ENCODE results near the gene SRBD1. TPM values are rescaled to one million over a fixed set of nuclear protein-coding genes. Genes with fewer than 3 reads are reported as not detected.

Gene SRBD1
- total RNA-seq, 1 experiment from 2014 or later, result 20.6 TPM

- Histone ChIP-seq H3K36me3 (ENCODE audit: control insufficient read depth in 1 of 2, insufficient read depth in 2 of 2, low read length in 2 of 2) (no peaks in the 10 kb centered on the region), H3K27me3 (ENCODE audit: insufficient read depth, low read length) (no peaks in the 10 kb centered on the region), H3K9me3 (ENCODE audit: control insufficient read depth in 1 of 2, insufficient read depth in 1 of 2, low read depth in 1 of 2, low read length in 2 of 2) (no peaks in the 10 kb centered on the region), H2AFZ (ENCODE audit: low read depth, low read length, poor library complexity, severe bottlenecking) (no peak overlapping the region), H3K4me3 (replicated peaks in 1 of 2; ENCODE audit: low read depth in 1 of 2, low read length in 2 of 2) (no peak overlapping the region), H3K9me2 (ENCODE audit: insufficient read depth) (no peaks in the 10 kb centered on the region), H3K4me2 (ENCODE audit: low read length) (no peak overlapping the region), H3K79me2 (ENCODE audit: insufficient read depth, low read length) (no peaks in the 10 kb centered on the region), H3K27ac (ENCODE audit: low read depth, low read length) (no peak overlapping the region), H3K4me1 (ENCODE audit: control insufficient read depth in 1 of 2, insufficient read depth in 2 of 2, low read length in 2 of 2) (no peaks in the 10 kb centered on the region), H3K9ac (ENCODE audit: low read length) (no peak overlapping the region), H4K20me1 (ENCODE audit: insufficient read depth) (no peaks in the 10 kb centered on the region)
- ChIA-PET RAD21 (ENCODE audit: low non-redundant PET in 1 of 2, low total read pairs in 2 of 2, uncharacterized antibody in 2 of 2, unreplicated experiment in 2 of 2) (no interaction called here), CTCF (interaction anchor here (1.4 kb wide), 1 partner anchor 9 kb away, joined by 3 read pairs; no protein-coding TSS in a partner anchor), POLR2A (no interaction called here)
- DNase-seq (ENCODE audit: low read depth, low spot score) (no peak), ATAC-seq (no peak)
- TF ChIP-seq ATF3 (IDR thresholded peaks at IDR 0.05), result no peak
- TF ChIP-seq EZH2phosphoT487 (IDR thresholded peaks at IDR 0.05; ENCODE audit: borderline replicate concordance), result no peak
- TF ChIP-seq ZFX (IDR thresholded peaks at IDR 0.05), result no peak
- TF ChIP-seq ZBTB33 (IDR thresholded peaks at IDR 0.05; ENCODE audit: extremely low read depth, insufficient replicate concordance, low read length), result no peak
- TF ChIP-seq SP1 (IDR thresholded peaks at IDR 0.05; ENCODE audit: low read depth), result no peak
- TF ChIP-seq RAD21 (IDR thresholded peaks at IDR 0.05; ENCODE audit: low read depth), result no peak
- TF ChIP-seq, protein P1, sequence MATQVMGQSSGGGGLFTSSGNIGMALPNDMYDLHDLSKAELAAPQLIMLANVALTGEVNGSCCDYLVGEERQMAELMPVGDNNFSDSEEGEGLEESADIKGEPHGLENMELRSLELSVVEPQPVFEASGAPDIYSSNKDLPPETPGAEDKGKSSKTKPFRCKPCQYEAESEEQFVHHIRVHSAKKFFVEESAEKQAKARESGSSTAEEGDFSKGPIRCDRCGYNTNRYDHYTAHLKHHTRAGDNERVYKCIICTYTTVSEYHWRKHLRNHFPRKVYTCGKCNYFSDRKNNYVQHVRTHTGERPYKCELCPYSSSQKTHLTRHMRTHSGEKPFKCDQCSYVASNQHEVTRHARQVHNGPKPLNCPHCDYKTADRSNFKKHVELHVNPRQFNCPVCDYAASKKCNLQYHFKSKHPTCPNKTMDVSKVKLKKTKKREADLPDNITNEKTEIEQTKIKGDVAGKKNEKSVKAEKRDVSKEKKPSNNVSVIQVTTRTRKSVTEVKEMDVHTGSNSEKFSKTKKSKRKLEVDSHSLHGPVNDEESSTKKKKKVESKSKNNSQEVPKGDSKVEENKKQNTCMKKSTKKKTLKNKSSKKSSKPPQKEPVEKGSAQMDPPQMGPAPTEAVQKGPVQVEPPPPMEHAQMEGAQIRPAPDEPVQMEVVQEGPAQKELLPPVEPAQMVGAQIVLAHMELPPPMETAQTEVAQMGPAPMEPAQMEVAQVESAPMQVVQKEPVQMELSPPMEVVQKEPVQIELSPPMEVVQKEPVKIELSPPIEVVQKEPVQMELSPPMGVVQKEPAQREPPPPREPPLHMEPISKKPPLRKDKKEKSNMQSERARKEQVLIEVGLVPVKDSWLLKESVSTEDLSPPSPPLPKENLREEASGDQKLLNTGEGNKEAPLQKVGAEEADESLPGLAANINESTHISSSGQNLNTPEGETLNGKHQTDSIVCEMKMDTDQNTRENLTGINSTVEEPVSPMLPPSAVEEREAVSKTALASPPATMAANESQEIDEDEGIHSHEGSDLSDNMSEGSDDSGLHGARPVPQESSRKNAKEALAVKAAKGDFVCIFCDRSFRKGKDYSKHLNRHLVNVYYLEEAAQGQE (IDR thresholded peaks at IDR 0.05; ENCODE audit: low read depth), result no peak
- no peak for TF ChIP-seq ZNF274 (IDR thresholded peaks at IDR 0.05; ENCODE audit: low read depth, low read length)
- TF ChIP-seq EGR1 (IDR thresholded peaks at IDR 0.05; ENCODE audit: low read depth), result no peak
- TF ChIP-seq YY1 (IDR thresholded peaks at IDR 0.05; ENCODE audit: extremely low read depth, insufficient replicate concordance, low read depth, low read length), result no peak
- no peak for TF ChIP-seq SRF (IDR thresholded peaks at IDR 0.05; ENCODE audit: low read depth)
- TF ChIP-seq, protein P2, sequence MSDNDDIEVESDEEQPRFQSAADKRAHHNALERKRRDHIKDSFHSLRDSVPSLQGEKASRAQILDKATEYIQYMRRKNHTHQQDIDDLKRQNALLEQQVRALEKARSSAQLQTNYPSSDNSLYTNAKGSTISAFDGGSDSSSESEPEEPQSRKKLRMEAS (IDR thresholded peaks at IDR 0.05), result no peak
- TF ChIP-seq FOSL1 (IDR thresholded peaks at IDR 0.05; ENCODE audit: low read depth), result no peak
- no peak for TF ChIP-seq EZH2 (IDR thresholded peaks at IDR 0.05)
- no peak for TF ChIP-seq SIN3A (IDR thresholded peaks at IDR 0.05; ENCODE audit: low read depth)
- TF ChIP-seq, protein P3, sequence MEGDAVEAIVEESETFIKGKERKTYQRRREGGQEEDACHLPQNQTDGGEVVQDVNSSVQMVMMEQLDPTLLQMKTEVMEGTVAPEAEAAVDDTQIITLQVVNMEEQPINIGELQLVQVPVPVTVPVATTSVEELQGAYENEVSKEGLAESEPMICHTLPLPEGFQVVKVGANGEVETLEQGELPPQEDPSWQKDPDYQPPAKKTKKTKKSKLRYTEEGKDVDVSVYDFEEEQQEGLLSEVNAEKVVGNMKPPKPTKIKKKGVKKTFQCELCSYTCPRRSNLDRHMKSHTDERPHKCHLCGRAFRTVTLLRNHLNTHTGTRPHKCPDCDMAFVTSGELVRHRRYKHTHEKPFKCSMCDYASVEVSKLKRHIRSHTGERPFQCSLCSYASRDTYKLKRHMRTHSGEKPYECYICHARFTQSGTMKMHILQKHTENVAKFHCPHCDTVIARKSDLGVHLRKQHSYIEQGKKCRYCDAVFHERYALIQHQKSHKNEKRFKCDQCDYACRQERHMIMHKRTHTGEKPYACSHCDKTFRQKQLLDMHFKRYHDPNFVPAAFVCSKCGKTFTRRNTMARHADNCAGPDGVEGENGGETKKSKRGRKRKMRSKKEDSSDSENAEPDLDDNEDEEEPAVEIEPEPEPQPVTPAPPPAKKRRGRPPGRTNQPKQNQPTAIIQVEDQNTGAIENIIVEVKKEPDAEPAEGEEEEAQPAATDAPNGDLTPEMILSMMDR (IDR thresholded peaks at IDR 0.05 in 2 of 3, conservative IDR thresholded peaks at IDR 0.05 in 1 of 3; ENCODE audit: borderline replicate concordance in 1 of 3, insufficient read depth in 1 of 3, low read depth in 2 of 3, low read length in 2 of 3), result no peak
- BruUV-seq (replicated peaks), result no TSS peak
- intact Hi-C loops (cut with micrococcal nuclease), result no loop called here
Observed at GRCh38 chr2:45484965-45485364, 126.1 kb downstream of the SRBD1 start.

Data from HCT116 (cell line).